SK-N-SH treated with all-trans-retinoic acid at 6 μM for 48 hours (cell line): ENCODE results near the gene RHBDF2.

Experiments
- ATAC-seq: fragments of 200-7000 bp; cut with Tn5 transposase; 3 replicates; pipeline ENCODE4 v1.9.1; 2020; ENCODE audit warnings: mild to moderate bottlenecking, moderate library complexity
- ARNTL ChIP-seq: fragments of 450-650 bp; formaldehyde crosslinking; IDR thresholded peaks from 2 replicates; pipeline ENCODE4 v1.5.0; 2020; ENCODE audit warnings: low read depth, mild to moderate bottlenecking, moderate library complexity, borderline replicate concordance
- BACH2 ChIP-seq: fragments of 250-450 bp; sonication (Bioruptor Pico); IDR thresholded peaks from 2 replicates; pipeline ENCODE4 v1.9.0; 2021; ENCODE audit warnings: mild to moderate bottlenecking, borderline replicate concordance
- CREB5 ChIP-seq: fragments of 250-450 bp; sonication (Bioruptor Pico); IDR thresholded peaks from 2 replicates; pipeline ENCODE4 v1.5.1; 2020; ENCODE audit warnings: low read depth, mild to moderate bottlenecking, moderate library complexity
- CSDC2 ChIP-seq: fragments of 250-450 bp; sonication (Bioruptor Pico); IDR thresholded peaks from 2 replicates; pipeline ENCODE4 v1.5.0; 2020; ENCODE audit warnings: mild to moderate bottlenecking, moderate library complexity
- CSRNP3 ChIP-seq: fragments of 250-450 bp; sonication (Bioruptor Pico); IDR thresholded peaks from 2 replicates; pipeline ENCODE4 v1.5.1; 2021; ENCODE audit warnings: mild to moderate bottlenecking, moderate library complexity
- ESRRG ChIP-seq: fragments of 250-450 bp; sonication (Bioruptor Pico); IDR thresholded peaks from 2 replicates; pipeline ENCODE4 v1.6.1; 2021; ENCODE audit warnings: mild to moderate bottlenecking
- GLIS3 ChIP-seq: fragments of 250-450 bp; sonication (Bioruptor Pico); IDR thresholded peaks from 2 replicates; pipeline ENCODE4 v1.5.0; 2020; ENCODE audit warnings: mild to moderate bottlenecking, moderate library complexity
- ISL1 ChIP-seq: fragments of 250-450 bp; sonication (Bioruptor Pico); IDR thresholded peaks from 2 replicates; pipeline ENCODE4 v2.1.2; 2022; ENCODE audit warnings: mild to moderate bottlenecking, moderate library complexity
- OSR1 ChIP-seq: fragments of 250-450 bp; sonication (Bioruptor Pico); IDR thresholded peaks from 2 replicates; pipeline ENCODE4 v1.8.0; 2022; ENCODE audit warnings: moderate library complexity, mild to moderate bottlenecking, inconsistent platforms
- PATZ1 ChIP-seq: fragments of 250-450 bp; sonication (Bioruptor Pico); IDR thresholded peaks from 2 replicates; pipeline ENCODE4 v1.8.0; 2020; ENCODE audit warnings: mild to moderate bottlenecking, moderate library complexity, borderline replicate concordance
- POU6F1 ChIP-seq: fragments of 250-450 bp; sonication (Bioruptor Pico); IDR thresholded peaks from 2 replicates; pipeline ENCODE4 v1.8.0; 2021; ENCODE audit warnings: low read depth, mild to moderate bottlenecking, moderate library complexity, borderline replicate concordance
- RARB ChIP-seq: fragments of 250-450 bp; sonication (Bioruptor Pico); IDR thresholded peaks from 2 replicates; pipeline ENCODE4 v1.8.0; 2021; ENCODE audit warnings: mild to moderate bottlenecking, moderate library complexity
- TSHZ2 ChIP-seq: fragments of 250-450 bp; sonication (Bioruptor Pico); IDR thresholded peaks from 2 replicates; pipeline ENCODE4 v1.5.0; 2020; ENCODE audit warnings: mild to moderate bottlenecking, moderate library complexity
- ZC3H10 ChIP-seq: fragments of 250-450 bp; sonication (Bioruptor Pico); IDR thresholded peaks from 2 replicates; pipeline ENCODE4 v1.5.1; 2021; ENCODE audit warnings: mild to moderate bottlenecking, moderate library complexity
- ZFP3 ChIP-seq: fragments of 250-450 bp; sonication (Bioruptor Pico); IDR thresholded peaks from 2 replicates; pipeline ENCODE4 v1.5.0; 2020; ENCODE audit warnings: mild to moderate bottlenecking, moderate library complexity
- ZFP30 ChIP-seq: fragments of 450-650 bp; formaldehyde crosslinking; IDR thresholded peaks from 2 replicates; pipeline ENCODE4 v1.5.0; 2022; ENCODE audit warnings: mild to moderate bottlenecking, moderate library complexity
- ZNF565 ChIP-seq: fragments of 450-650 bp; formaldehyde crosslinking; conservative IDR thresholded peaks from 2 replicates; pipeline ENCODE4 v1.5.0; 2020; ENCODE audit warnings: low read depth, mild to moderate bottlenecking, moderate library complexity
- ZNF70 ChIP-seq: fragments of 450-650 bp; formaldehyde crosslinking; IDR thresholded peaks from 2 replicates; pipeline ENCODE4 v1.5.0; 2020; ENCODE audit warnings: mild to moderate bottlenecking, moderate library complexity
- ZNF8 ChIP-seq: fragments of 450-650 bp; formaldehyde crosslinking; IDR thresholded peaks from 2 replicates; pipeline ENCODE4 v1.5.0; 2020; ENCODE audit warnings: mild to moderate bottlenecking, moderate library complexity

The RHBDF2 gene

GRCh38 chr17:76543482-76543825 is 42.2 kb upstream of the RHBDF2 start:
- TF ChIP-seq ESRRG (CRISPR knock-in tag): no peak
- no peak for TF ChIP-seq ISL1 (CRISPR knock-in tag)
- no peak for TF ChIP-seq GLIS3 (CRISPR knock-in tag)
- TF ChIP-seq PATZ1 (CRISPR knock-in tag): no peak
- no peak for TF ChIP-seq OSR1 (CRISPR knock-in tag)
- no peak for TF ChIP-seq ZFP30 (CRISPR knock-in tag)
- TF ChIP-seq ZNF565 (CRISPR knock-in tag): no peak
- TF ChIP-seq ZC3H10 (CRISPR knock-in tag): no peak
- TF ChIP-seq CSRNP3 (CRISPR knock-in tag): no peak
- TF ChIP-seq ZNF8 (CRISPR knock-in tag): no peak
- no peak for TF ChIP-seq CSDC2 (CRISPR knock-in tag)
- TF ChIP-seq TSHZ2: no peak
- TF ChIP-seq ZNF70 (CRISPR knock-in tag): no peak
- no peak for TF ChIP-seq BACH2
- no peak for ATAC-seq

GRCh38 chr17:76542984-76543383 is 41.8 kb upstream of the RHBDF2 start:
- TF ChIP-seq ARNTL (CRISPR knock-in tag) (no peak), ZFP3 (CRISPR knock-in tag) (no peak), PATZ1 (CRISPR knock-in tag) (no peak), CSDC2 (CRISPR knock-in tag) (no peak), POU6F1 (CRISPR knock-in tag) (no peak)
- TF ChIP-seq, all 23 proteins: peak for 0
- no peak for ATAC-seq

GRCh38 chr17:76542566-76542971 is 41.3 kb upstream of the RHBDF2 start:
- no peak for ATAC-seq
- TF ChIP-seq CREB5 (CRISPR knock-in tag) (no peak), POU6F1 (CRISPR knock-in tag) (no peak), ZNF565 (CRISPR knock-in tag) (no peak), RARB (CRISPR knock-in tag) (no peak)
